UCSD-AML1 (cell line): ENCODE results near the gene NEK1.
"Not testable (repeated sequence)": the region's sequence is repeated elsewhere in the genome, so short reads cannot be mapped to it uniquely, and the experiment has no call there.

Source experiments
- DNase-seq: peaks from one replicate; lab custom pipeline; 2025; ENCODE audit not compliant: unreplicated experiment; lab: John Stamatoyannopoulos, UW

NEK1 gene

DNA sequence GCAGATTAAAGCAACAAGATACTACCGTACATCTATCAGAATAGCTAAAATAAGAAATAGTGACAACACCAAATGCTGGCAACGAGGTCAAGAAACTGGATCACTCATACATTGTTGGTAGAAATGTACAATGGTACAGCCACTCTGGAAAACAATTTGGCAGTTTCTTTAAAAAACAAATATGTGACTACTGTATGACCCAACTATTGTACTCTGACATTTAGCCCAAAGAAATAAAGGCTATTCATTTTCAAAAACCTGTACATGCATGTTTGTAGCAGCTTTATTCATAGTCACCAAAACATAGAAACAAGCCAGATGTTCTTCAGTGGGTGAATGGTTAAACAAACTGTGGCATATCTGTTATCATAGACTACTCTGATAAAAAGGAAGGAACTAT lies 16.2 kb upstream of the NEK1 start:
- no peak for DNase-seq

GRCh38 chr4:169627307-169627706 lies 14.9 kb upstream of the NEK1 start:
- DNase-seq, result no peak

DNA sequence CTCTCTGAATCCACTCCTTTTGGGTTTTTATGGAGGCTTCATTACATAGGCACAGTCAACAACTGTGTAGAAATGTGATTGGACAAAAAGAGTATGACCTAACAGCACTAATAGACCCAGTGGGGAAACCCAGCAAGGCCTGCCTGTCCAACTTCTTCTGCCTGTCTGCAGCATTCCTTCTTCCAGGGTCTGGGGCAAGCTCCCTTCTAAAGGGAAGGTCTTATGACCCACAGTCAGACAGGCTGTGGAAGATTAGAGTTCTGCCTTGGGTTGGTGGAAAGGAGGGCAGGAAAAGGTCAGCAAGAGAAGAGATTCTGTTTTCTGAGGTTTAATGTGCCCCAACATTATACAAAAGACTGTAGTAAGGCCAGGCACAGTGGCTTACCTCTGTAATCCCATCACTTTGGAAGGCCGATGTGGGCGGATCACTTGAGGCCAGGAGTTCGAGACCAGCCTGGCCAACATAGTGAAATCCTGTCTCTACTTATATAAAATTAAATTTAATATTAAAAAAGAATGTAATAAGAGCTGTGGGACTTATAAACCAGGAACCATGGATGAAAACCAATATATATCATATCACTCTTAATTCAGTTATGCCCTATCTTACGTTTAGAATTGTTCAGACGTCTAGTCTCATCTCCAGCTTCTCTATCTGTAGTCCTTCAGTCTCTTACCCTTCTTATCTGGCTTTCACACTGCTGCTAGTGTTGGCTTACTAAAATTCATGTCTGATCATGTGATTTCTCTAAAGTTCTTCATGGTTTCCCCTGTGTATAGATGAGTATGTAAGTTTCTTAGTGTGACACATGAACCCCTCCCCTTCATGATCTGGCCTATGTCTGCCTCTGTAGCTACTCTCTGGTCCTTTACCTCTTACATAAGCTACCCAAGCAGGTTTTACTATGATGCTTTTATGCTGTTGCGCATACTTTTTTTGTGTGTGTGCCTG lies 14.2 kb upstream of the NEK1 start:
- DNase-seq, result no peak

DNA sequence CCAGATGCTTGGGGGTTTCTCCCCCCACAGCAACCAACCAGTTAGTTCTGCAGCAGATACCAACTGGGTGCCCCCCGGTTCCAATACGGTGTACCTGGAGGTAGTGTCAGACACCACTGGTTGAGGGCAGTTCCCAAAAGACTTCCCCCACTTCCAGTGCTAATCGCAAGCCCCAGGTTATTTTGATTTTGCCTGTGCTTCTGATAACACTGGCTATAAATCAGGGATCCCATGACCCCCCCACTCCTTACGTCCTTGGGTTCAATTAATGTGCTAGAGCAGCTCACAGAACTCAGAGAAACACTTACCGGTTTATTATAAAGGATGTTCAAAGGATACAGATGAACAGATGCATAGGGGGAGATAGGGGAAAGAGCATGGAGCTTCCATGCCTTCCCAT lies 13.5 kb upstream of the NEK1 start:
- DNase-seq, result no peak

- DNase-seq, result not testable (repeated sequence)
Observed at GRCh38 chr4:169624012-169624411, 11.6 kb upstream of the NEK1 start.

- no peak for DNase-seq
Observed at GRCh38 chr4:169622566-169622965, 10.2 kb upstream of the NEK1 start.

GRCh38 chr4:169621731-169622492 lies 9.5 kb upstream of the NEK1 start:
- no peak for DNase-seq

- DNase-seq, result peak; percentile 41
Observed at GRCh38 chr4:169620880-169621248, 8.5 kb upstream of the NEK1 start.

DNA sequence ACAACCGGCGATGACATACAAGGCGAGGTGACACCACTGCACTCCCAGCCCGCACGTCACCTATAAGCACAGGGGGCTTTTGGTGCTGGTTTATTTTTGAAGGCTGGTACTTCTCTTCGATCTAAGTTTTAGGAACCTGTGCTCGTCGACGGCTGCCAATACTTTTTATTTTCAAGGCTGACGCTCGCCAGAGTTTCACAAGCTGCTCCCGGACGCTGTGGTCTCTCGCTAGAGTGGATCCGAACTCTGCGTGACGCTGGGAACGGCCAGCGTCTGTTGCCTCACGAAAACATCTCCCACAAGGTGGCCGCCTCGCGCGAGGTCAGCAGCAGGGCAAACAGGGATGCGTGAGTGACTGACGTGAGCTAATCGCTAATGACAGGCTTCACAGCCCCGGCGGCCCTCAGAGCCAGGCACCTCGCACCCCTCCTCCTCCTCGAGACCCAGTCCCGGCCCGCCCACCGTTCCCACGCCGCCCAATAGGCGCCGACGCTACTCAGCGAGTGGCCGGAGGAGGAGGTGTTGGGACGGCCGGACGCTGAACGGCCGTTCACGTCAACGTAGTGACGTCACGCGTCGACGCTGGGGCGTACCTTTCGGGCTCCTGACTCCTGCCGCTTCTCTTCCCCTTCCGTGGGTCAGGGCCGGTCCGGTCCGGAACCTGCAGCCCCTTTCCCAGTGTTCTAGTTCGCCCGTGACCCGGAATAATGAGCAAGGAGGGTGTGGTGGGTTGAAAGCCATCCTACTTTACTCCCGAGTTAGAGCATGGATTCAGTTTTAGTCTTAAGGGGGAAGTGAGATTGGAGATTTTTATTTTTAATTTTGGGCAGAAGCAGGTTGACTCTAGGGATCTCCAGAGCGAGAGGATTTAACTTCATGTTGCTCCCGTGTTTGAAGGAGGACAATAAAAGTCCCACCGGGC lies 7.8 kb upstream of the NEK1 start, which contains the start of gene CLCN3:
TSS of gene CLCN3 (plus strand) at position 621 of the 922 bp plus-strand sequence. CDS start 15,351 bp downstream, outside the sequence.
- peak; percentile 99 for DNase-seq

DNA sequence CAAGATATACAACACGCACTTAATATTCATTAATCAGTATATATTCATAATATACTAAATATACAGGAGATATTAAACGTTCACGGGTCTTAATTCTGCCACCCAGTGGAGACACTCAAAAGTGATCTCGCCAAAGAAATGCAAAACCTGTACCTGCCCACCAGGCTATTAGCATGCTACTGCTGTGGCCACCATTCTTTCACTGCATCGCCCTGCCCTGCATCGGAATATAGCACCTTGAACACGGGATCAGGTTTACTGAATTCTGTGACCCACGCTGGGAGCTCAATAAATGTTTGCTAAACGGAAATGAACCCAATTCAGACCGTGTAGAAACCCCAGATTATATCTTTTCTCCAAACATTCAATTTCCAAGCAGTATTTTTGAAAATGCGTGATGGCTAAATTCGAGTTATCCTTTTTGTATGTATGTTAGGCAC lies 7.2 kb upstream of the NEK1 start:
- peak; percentile 31 for DNase-seq

- DNase-seq, result no peak
Observed at GRCh38 chr4:169618986-169619385, 6.6 kb upstream of the NEK1 start.

GRCh38 chr4:169618286-169618685 lies 5.9 kb upstream of the NEK1 start:
- no peak for DNase-seq

GRCh38 chr4:169617306-169617705 lies 4.9 kb upstream of the NEK1 start:
- DNase-seq, result no peak

DNA sequence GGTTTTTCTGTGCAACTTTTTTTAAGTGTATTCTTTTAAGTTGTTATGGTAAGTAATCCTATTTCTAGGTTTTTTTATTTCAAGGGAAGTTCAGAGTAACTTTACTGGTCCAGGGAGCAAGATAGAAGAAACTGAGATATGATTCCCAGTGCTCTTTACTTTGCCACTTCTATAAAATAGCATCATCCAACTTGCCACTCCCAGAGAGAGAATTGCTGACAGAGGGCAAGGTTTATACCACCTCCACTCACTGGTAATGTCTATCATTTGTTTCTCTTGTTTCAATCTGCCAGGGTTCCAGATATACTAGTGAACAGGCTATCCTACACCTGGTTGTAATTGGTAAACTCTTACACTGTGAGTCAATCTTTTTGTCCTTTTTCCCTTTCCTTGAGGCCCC lies 4.5 kb upstream of the NEK1 start:
- DNase-seq, result no peak

DNA sequence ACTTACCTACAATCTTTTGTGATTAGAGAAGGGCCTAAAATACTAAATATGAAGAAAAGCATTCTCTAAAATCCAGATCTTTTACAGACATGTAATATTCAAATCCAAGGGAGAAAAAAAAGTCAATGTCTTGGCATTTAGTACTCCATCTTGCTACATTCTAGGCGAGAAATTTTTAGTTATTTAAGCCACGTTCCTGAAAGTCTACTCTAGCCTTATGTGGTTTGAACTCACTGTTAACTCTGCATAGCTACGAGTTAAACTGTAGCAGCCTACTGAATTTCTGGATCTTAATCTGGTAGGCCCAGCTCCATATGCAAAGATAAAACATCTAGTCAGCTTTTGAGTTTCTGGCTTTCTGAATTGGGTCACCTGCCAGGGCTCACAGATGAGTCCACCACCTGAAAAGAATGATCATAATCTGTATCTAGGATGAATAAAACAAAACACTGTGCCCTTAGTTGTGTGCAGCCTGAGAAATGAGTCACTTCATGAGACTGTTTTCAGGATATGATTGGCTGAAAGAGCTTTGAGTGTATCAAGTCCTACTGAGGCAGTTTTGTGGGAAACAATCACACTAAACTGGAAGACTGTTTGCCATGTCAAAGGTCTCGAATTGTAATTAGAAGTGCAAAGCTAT lies 3.2 kb upstream of the NEK1 start:
- no peak for DNase-seq

- peak; percentile 70 for DNase-seq
Observed at GRCh38 chr4:169612871-169613859, 782 bp upstream of the NEK1 start.

DNA sequence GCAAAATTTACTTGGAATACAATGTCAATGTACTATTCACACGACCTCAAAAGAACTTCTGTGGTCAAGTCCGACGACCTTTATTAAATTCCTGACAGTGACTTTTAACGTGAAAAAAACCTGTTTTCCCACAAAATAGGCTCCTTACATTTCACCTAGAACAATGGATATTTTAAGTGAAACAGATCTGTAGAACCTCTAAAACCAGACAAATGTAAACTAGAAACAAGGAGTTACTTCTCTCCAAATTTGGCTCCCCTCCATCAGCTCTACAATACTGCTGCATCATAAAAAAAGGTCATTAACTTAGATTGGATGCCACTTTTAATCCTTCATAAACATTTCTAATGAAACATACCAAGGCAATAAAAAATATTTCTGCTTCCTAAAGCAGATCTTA lies 1.2 kb downstream of the NEK1 start:
- DNase-seq, result no peak

DNA sequence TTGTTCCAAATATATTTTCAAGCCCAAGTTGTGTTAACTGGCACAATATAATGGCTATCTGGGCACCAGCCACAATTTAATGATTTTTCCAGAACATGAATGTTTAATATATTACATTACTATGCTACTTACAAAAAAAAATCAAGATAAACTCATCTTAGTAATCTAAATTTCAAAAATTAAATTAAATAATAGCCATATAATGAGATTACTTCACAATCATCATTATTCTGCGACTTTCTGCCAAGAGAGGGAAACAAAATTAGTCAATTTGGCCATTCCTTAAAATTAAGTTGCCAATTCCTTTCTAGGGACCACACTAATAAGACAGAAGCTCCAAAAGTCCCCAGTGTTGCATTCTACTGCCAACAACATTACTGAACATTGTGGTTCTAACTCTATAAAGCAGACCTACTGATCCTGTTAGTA lies 7.5 kb downstream of the NEK1 start:
- no peak for DNase-seq
